NCI-H187 treated with DMSO at 0.1 percent for 48 hours (cell line): ENCODE measurements around the gene PIPOX.

Experiments used
- DNase-seq: peaks from one replicate; lab custom pipeline; 2025; lab: John Stamatoyannopoulos, UW

The PIPOX gene

GRCh38 chr17:29042679-29043538 is at the start of gene PIPOX:
PIPOX (plus strand) TSS chr17:29043141; CDS start chr17:29043226, 85 bp downstream.
- DNase-seq, result peak; percentile 61

- no peak for DNase-seq
Observed at GRCh38 chr17:28993645-28994426, 49.1 kb upstream of the PIPOX start.

- DNase-seq, result no peak
Observed at GRCh38 chr17:28996554-28997096, 46.3 kb upstream of the PIPOX start.

GRCh38 chr17:28997806-28998205 is 45.1 kb upstream of the PIPOX start:
- DNase-seq, result no peak

- no peak for DNase-seq
Observed at GRCh38 chr17:28999206-28999605, 43.7 kb upstream of the PIPOX start.

- DNase-seq, result no peak
Observed at GRCh38 chr17:29000973-29001372, 42.0 kb upstream of the PIPOX start.

GRCh38 chr17:29002811-29003210 is 40.1 kb upstream of the PIPOX start:
- no peak for DNase-seq

- no peak for DNase-seq
Observed at GRCh38 chr17:29003289-29003688, 39.7 kb upstream of the PIPOX start.

- no peak for DNase-seq
Observed at GRCh38 chr17:29004081-29004692, 38.8 kb upstream of the PIPOX start.

- DNase-seq, result no peak
Observed at GRCh38 chr17:29005936-29006511, 36.9 kb upstream of the PIPOX start, which contains the start of gene SEZ6. SEZ6 (minus strand) TSS chr17:29006033; CDS start chr17:29005869, 164 bp downstream.

GRCh38 chr17:29007456-29007855 is 35.5 kb upstream of the PIPOX start:
- no peak for DNase-seq

GRCh38 chr17:29007860-29008455 is 35.0 kb upstream of the PIPOX start:
- DNase-seq, result no peak

GRCh38 chr17:29008591-29008990 is 34.4 kb upstream of the PIPOX start:
- no peak for DNase-seq

GRCh38 chr17:29010129-29010528 is 32.8 kb upstream of the PIPOX start:
- DNase-seq, result no peak

- no peak for DNase-seq
Observed at GRCh38 chr17:29010586-29010985, 32.4 kb upstream of the PIPOX start.

- no peak for DNase-seq
Observed at GRCh38 chr17:29012535-29012934, 30.4 kb upstream of the PIPOX start.

GRCh38 chr17:29014716-29015115 is 28.2 kb upstream of the PIPOX start:
- no peak for DNase-seq

GRCh38 chr17:29016345-29017210 is 26.4 kb upstream of the PIPOX start:
- no peak for DNase-seq

- no peak for DNase-seq
Observed at GRCh38 chr17:29018788-29019474, 24.0 kb upstream of the PIPOX start.
